Chondrocyte (in vitro differentiated cells): ENCODE results near the gene MEI1. TPM values are rescaled to one million over a fixed set of nuclear protein-coding genes. Genes with fewer than 3 reads are reported as not detected.

Source experiments
- DNase-seq: peaks from one replicate; pipeline ENCODE4 v3.0.0; 2021; ENCODE audit warnings: mixed read lengths, low spot score
- H3K27ac Mint-ChIP-seq: one replicate; pipeline ENCODE4 v1.8.0; 2021; ENCODE audit warnings: mild to moderate bottlenecking, moderate library complexity, mixed read lengths; ENCODE audit not compliant: unreplicated experiment
- H3K27me3 Mint-ChIP-seq: 2 replicates; pipeline ENCODE4 v1.8.0; 2021; ENCODE audit warnings: low read depth, mixed read lengths
- H3K36me3 Mint-ChIP-seq: 2 replicates; pipeline ENCODE4 v1.8.0; 2021; ENCODE audit warnings: low read depth, mixed read lengths
- H3K4me1 Mint-ChIP-seq: 2 replicates; pipeline ENCODE4 v1.8.0; 2021; ENCODE audit warnings: low read depth, mild to moderate bottlenecking, mixed read lengths
- H3K4me3 Mint-ChIP-seq: one replicate; pipeline ENCODE4 v1.8.0; 2021; ENCODE audit warnings: mild to moderate bottlenecking, moderate library complexity, mixed read lengths; ENCODE audit not compliant: unreplicated experiment
- H3K9me3 Mint-ChIP-seq: 2 replicates; pipeline ENCODE4 v1.8.0; 2021; ENCODE audit warnings: low read depth, mixed read lengths
- CTCF ChIP-seq: fragments of 200-600 bp; sonication (generic); IDR thresholded peaks from 2 replicates; pipeline ENCODE4 v1.5.0; 2021; ENCODE audit warnings: antibody characterized with exemption, mild to moderate bottlenecking, moderate library complexity
- long read RNA-seq: library from polyadenylated mRNA; stranded (forward); transcript quantifications from one replicate; pipeline ENCODE4 v2.0.0, GENCODE V29; 2021
- total RNA-seq: library from RNA; stranded (reverse); gene quantifications from 3 replicates; pipeline ENCODE4 v1.2.1, GENCODE V29; 2021

The MEI1 gene
- total RNA-seq = 0.40 to 0.85 TPM in 2 of 3 replicates, not detected in the other
- long read RNA-seq = 0 reads

GRCh38 chr22:41699264-41700107, at the start of gene MEI1:
Gene MEI1 (plus strand): TSS chr22:41699503. CDS start chr22:41699539, 36 bp downstream.
- Mint-ChIP-seq H3K9me3 (no peaks in the 10 kb centered on the region), H3K4me3 (no peak within 1 kb of the TSS), H3K27me3 (no peaks in the 10 kb centered on the region), H3K27ac (no peak within 1 kb of the TSS), H3K4me1 (no peaks in the 10 kb centered on the region), H3K36me3 (no peaks in the 10 kb centered on the region)
- TF ChIP-seq CTCF = no peak
- DNase-seq = no peak

- Mint-ChIP-seq H3K27ac (no peak overlapping the region), H3K4me3 (no peak overlapping the region), H3K4me1 (no peaks in the 10 kb centered on the region), H3K9me3 (no peaks in the 10 kb centered on the region), H3K27me3 (no peaks in the 10 kb centered on the region), H3K36me3 (peaks cover 27% of the 10 kb centered on the region)
- TF ChIP-seq CTCF = no peak
- DNase-seq = no peak
Measured at GRCh38 chr22:41650229-41650628, 49.1 kb upstream of the MEI1 start.

GRCh38 chr22:41650821-41651220, 48.5 kb upstream of the MEI1 start:
- DNase-seq = no peak
- Mint-ChIP-seq H3K4me1 (no peaks in the 10 kb centered on the region), H3K4me3 (no peak overlapping the region), H3K36me3 (peaks cover 29% of the 10 kb centered on the region), H3K27ac (no peak overlapping the region), H3K27me3 (no peaks in the 10 kb centered on the region), H3K9me3 (no peaks in the 10 kb centered on the region)
- no peak for TF ChIP-seq CTCF

- no peak for TF ChIP-seq CTCF
- no peaks in the 10 kb centered on the region for H3K4me1 Mint-ChIP-seq
- H3K4me3 Mint-ChIP-seq = no peak overlapping the region
- H3K36me3 Mint-ChIP-seq = peaks cover 36% of the 10 kb centered on the region
- no peak overlapping the region for H3K27ac Mint-ChIP-seq
- DNase-seq = no peak
- H3K27me3 Mint-ChIP-seq = no peaks in the 10 kb centered on the region
- no peaks in the 10 kb centered on the region for H3K9me3 Mint-ChIP-seq
Measured at GRCh38 chr22:41654322-41654721, 45.0 kb upstream of the MEI1 start.

GRCh38 chr22:41656556-41656955, 42.7 kb upstream of the MEI1 start:
- no peak for TF ChIP-seq CTCF
- no peaks in the 10 kb centered on the region for H3K9me3 Mint-ChIP-seq
- no peak for DNase-seq
- no peak overlapping the region for H3K4me3 Mint-ChIP-seq
- H3K36me3 Mint-ChIP-seq = peaks cover 42% of the 10 kb centered on the region
- no peaks in the 10 kb centered on the region for H3K27me3 Mint-ChIP-seq
- no peak overlapping the region for H3K27ac Mint-ChIP-seq
- no peaks in the 10 kb centered on the region for H3K4me1 Mint-ChIP-seq
